Stimulated activated naive CD8-positive, alpha-beta T cell treated with anti-CD3 and anti-CD28 coated beads, Interleukin-15, Interleukin-2, amounts not matched to agents 100 ng/mL and 50 ng/mL, for 24 hours (primary cell): Measurements from ENCODE around the gene HIPK1.

ENCODE experiments used
- H3K27ac Mint-ChIP-seq: one replicate; pipeline ENCODE4 v1.8.0; 2021; ENCODE audit warnings: mild to moderate bottlenecking, mixed read lengths
- H3K27me3 Mint-ChIP-seq: one replicate; pipeline ENCODE4 v1.8.0; 2021; ENCODE audit warnings: mixed read lengths
- H3K36me3 Mint-ChIP-seq: one replicate; pipeline ENCODE4 v1.8.0; 2021; ENCODE audit warnings: low read depth, mixed read lengths
- H3K4me1 Mint-ChIP-seq: one replicate; pipeline ENCODE4 v1.8.0; 2021; ENCODE audit warnings: low read depth, mixed read lengths
- H3K4me3 Mint-ChIP-seq: one replicate; pipeline ENCODE4 v1.8.0; 2021; ENCODE audit warnings: mild to moderate bottlenecking, mixed read lengths
- H3K9me3 Mint-ChIP-seq: one replicate; pipeline ENCODE4 v1.8.0; 2021; ENCODE audit warnings: mixed read lengths

Gene HIPK1

GRCh38 chr1:113977906-113978305 lies 48.8 kb downstream of the HIPK1 start:
- no peak overlapping the region for H3K4me3 Mint-ChIP-seq
- H3K27me3 Mint-ChIP-seq: no peaks in the 10 kb centered on the region
- H3K4me1 Mint-ChIP-seq: peaks cover 46% of the 10 kb centered on the region
- H3K36me3 Mint-ChIP-seq: peaks cover 31% of the 10 kb centered on the region
- no peak overlapping the region for H3K27ac Mint-ChIP-seq
- no peaks in the 10 kb centered on the region for H3K9me3 Mint-ChIP-seq

GRCh38 chr1:113978863-113979702 lies 50.0 kb downstream of the HIPK1 start, which contains the start of gene OLFML3:
Gene OLFML3, plus strand, starts transcription at chr1:113979474. Its CDS starts 43 bp downstream, at chr1:113979517.
- Mint-ChIP-seq H3K4me3 (no peak within 1 kb of the TSS), H3K27me3 (no peaks in the 10 kb centered on the region), H3K36me3 (peaks cover 19% of the 10 kb centered on the region), H3K4me1 (peaks cover 46% of the 10 kb centered on the region), H3K9me3 (no peaks in the 10 kb centered on the region), H3K27ac (no peak within 1 kb of the TSS)

GRCh38 chr1:113980110-113980509 lies 51.0 kb downstream of the HIPK1 start:
- Mint-ChIP-seq H3K9me3 (no peaks in the 10 kb centered on the region), H3K27ac (no peak overlapping the region), H3K4me1 (peaks cover 38% of the 10 kb centered on the region), H3K27me3 (no peaks in the 10 kb centered on the region), H3K36me3 (peaks cover 10% of the 10 kb centered on the region), H3K4me3 (no peak overlapping the region)

- peaks cover 18% of the 10 kb centered on the region for H3K4me1 Mint-ChIP-seq
- H3K27ac Mint-ChIP-seq: no peak overlapping the region
- H3K36me3 Mint-ChIP-seq: peaks cover 3% of the 10 kb centered on the region
Observed at GRCh38 chr1:113981962-113982931, 53.1 kb downstream of the HIPK1 start.

GRCh38 chr1:113982949-113983348 lies 53.8 kb downstream of the HIPK1 start:
- Mint-ChIP-seq H3K4me3 (no peak overlapping the region), H3K27ac (no peak overlapping the region), H3K9me3 (no peaks in the 10 kb centered on the region)

More at GRCh38 chr1:113981962-113982931, 53.1 kb downstream of the HIPK1 start:
- no peaks in the 10 kb centered on the region for H3K27me3 Mint-ChIP-seq
- H3K9me3 Mint-ChIP-seq: no peaks in the 10 kb centered on the region
- no peak overlapping the region for H3K4me3 Mint-ChIP-seq

GRCh38 chr1:113983391-113983790 lies 54.3 kb downstream of the HIPK1 start:
- Mint-ChIP-seq H3K27me3 (no peaks in the 10 kb centered on the region), H3K27ac (no peak overlapping the region), H3K4me3 (no peak overlapping the region), H3K36me3 (no peaks in the 10 kb centered on the region), H3K4me1 (peaks cover 8% of the 10 kb centered on the region), H3K9me3 (no peaks in the 10 kb centered on the region)

More at GRCh38 chr1:113982949-113983348, 53.8 kb downstream of the HIPK1 start:
- H3K36me3 Mint-ChIP-seq: no peaks in the 10 kb centered on the region
- peaks cover 12% of the 10 kb centered on the region for H3K4me1 Mint-ChIP-seq
- no peaks in the 10 kb centered on the region for H3K27me3 Mint-ChIP-seq

- Mint-ChIP-seq H3K27me3 (no peaks in the 10 kb centered on the region), H3K4me3 (no peak overlapping the region), H3K27ac (no peak overlapping the region), H3K9me3 (no peaks in the 10 kb centered on the region), H3K4me1 (peaks cover 4% of the 10 kb centered on the region), H3K36me3 (no peaks in the 10 kb centered on the region)
Observed at GRCh38 chr1:113983826-113984225, 54.7 kb downstream of the HIPK1 start.

GRCh38 chr1:113984710-113985109 lies 55.6 kb downstream of the HIPK1 start:
- H3K27ac Mint-ChIP-seq: no peak overlapping the region
- H3K36me3 Mint-ChIP-seq: no peaks in the 10 kb centered on the region
- H3K27me3 Mint-ChIP-seq: no peaks in the 10 kb centered on the region
- no peaks in the 10 kb centered on the region for H3K4me1 Mint-ChIP-seq
- no peak overlapping the region for H3K4me3 Mint-ChIP-seq
- no peaks in the 10 kb centered on the region for H3K9me3 Mint-ChIP-seq

- Mint-ChIP-seq H3K4me3 (no peak overlapping the region), H3K27ac (no peak overlapping the region), H3K36me3 (no peaks in the 10 kb centered on the region), H3K4me1 (no peaks in the 10 kb centered on the region), H3K9me3 (no peaks in the 10 kb centered on the region), H3K27me3 (no peaks in the 10 kb centered on the region)
Observed at GRCh38 chr1:113986802-113987201, 57.7 kb downstream of the HIPK1 start.

- H3K4me1 Mint-ChIP-seq: no peaks in the 10 kb centered on the region
- no peaks in the 10 kb centered on the region for H3K36me3 Mint-ChIP-seq
- no peaks in the 10 kb centered on the region for H3K27me3 Mint-ChIP-seq
- H3K27ac Mint-ChIP-seq: no peak overlapping the region
- no peak overlapping the region for H3K4me3 Mint-ChIP-seq
- no peaks in the 10 kb centered on the region for H3K9me3 Mint-ChIP-seq
Observed at GRCh38 chr1:113987259-113987658, 58.1 kb downstream of the HIPK1 start.

GRCh38 chr1:113990530-113990929 lies 61.4 kb downstream of the HIPK1 start:
- no peak overlapping the region for H3K27ac Mint-ChIP-seq
- H3K36me3 Mint-ChIP-seq: peaks cover 13% of the 10 kb centered on the region
- no peaks in the 10 kb centered on the region for H3K27me3 Mint-ChIP-seq
- no peak overlapping the region for H3K4me3 Mint-ChIP-seq
- peaks cover 17% of the 10 kb centered on the region for H3K9me3 Mint-ChIP-seq
- no peaks in the 10 kb centered on the region for H3K4me1 Mint-ChIP-seq

GRCh38 chr1:113990961-113991360 lies 61.8 kb downstream of the HIPK1 start:
- Mint-ChIP-seq H3K4me1 (no peaks in the 10 kb centered on the region), H3K9me3 (peaks cover 19% of the 10 kb centered on the region), H3K4me3 (no peak overlapping the region), H3K27me3 (no peaks in the 10 kb centered on the region), H3K36me3 (peaks cover 14% of the 10 kb centered on the region), H3K27ac (no peak overlapping the region)

- H3K4me3 Mint-ChIP-seq: no peak overlapping the region
- H3K27ac Mint-ChIP-seq: no peak overlapping the region
- peaks cover 19% of the 10 kb centered on the region for H3K9me3 Mint-ChIP-seq
- peaks cover 14% of the 10 kb centered on the region for H3K36me3 Mint-ChIP-seq
- no peaks in the 10 kb centered on the region for H3K4me1 Mint-ChIP-seq
- H3K27me3 Mint-ChIP-seq: no peaks in the 10 kb centered on the region
Observed at GRCh38 chr1:113991467-113991997, 62.4 kb downstream of the HIPK1 start.

GRCh38 chr1:113993072-113993471 lies 63.9 kb downstream of the HIPK1 start:
- Mint-ChIP-seq H3K27me3 (no peaks in the 10 kb centered on the region), H3K4me1 (no peaks in the 10 kb centered on the region), H3K27ac (no peak overlapping the region), H3K36me3 (peaks cover 14% of the 10 kb centered on the region), H3K9me3 (peaks cover 19% of the 10 kb centered on the region), H3K4me3 (no peak overlapping the region)

- H3K9me3 Mint-ChIP-seq: peaks cover 19% of the 10 kb centered on the region
- no peak overlapping the region for H3K27ac Mint-ChIP-seq
- no peaks in the 10 kb centered on the region for H3K27me3 Mint-ChIP-seq
- no peaks in the 10 kb centered on the region for H3K4me1 Mint-ChIP-seq
- H3K4me3 Mint-ChIP-seq: no peak overlapping the region
- H3K36me3 Mint-ChIP-seq: peaks cover 14% of the 10 kb centered on the region
Observed at GRCh38 chr1:113993766-113994165, 64.6 kb downstream of the HIPK1 start.
